ENCODE measurements around the gene NTRK3.

Gene NTRK3

GRCh38 chr15:88133795-88134194 is 122.7 kb downstream of the NTRK3 start:
- no peaks in the 10 kb centered on the region for H3K79me2 ChIP-seq (ENCODE audit: control insufficient read depth, low read length)
- no peaks in the 10 kb centered on the region for H3K9me2 ChIP-seq (replicated peaks; ENCODE audit: control insufficient read depth, low read length)
- no peaks in the 10 kb centered on the region for H3K9me3 ChIP-seq (ENCODE audit: control insufficient read depth, insufficient read depth, low read length)
- H3F3A ChIP-seq (ENCODE audit: control insufficient read depth, insufficient read depth) = no peaks in the 10 kb centered on the region
- no peaks in the 10 kb centered on the region for H3K36me3 ChIP-seq (ENCODE audit: control insufficient read depth, low read length)
- H3K4me2 ChIP-seq (ENCODE audit: low read length) = no peak overlapping the region
- no peak for TF ChIP-seq CTCF (IDR thresholded peaks at IDR 0.05; ENCODE audit: low read depth, low read length, poor library complexity, severe bottlenecking)
- no peak for TF ChIP-seq EZH2phosphoT487 (IDR thresholded peaks at IDR 0.05; ENCODE audit: borderline replicate concordance, low read length)
- no peaks in the 10 kb centered on the region for H3K27me3 ChIP-seq (ENCODE audit: control insufficient read depth, low read length)
- no peaks in the 10 kb centered on the region for H3K4me1 ChIP-seq (ENCODE audit: control insufficient read depth, low read length)
- H4K20me1 ChIP-seq (ENCODE audit: control insufficient read depth, insufficient read depth, low read depth, low read length) = no peaks in the 10 kb centered on the region
- no peak overlapping the region for H3K4me3 ChIP-seq (ENCODE audit: low read length)
- no peak overlapping the region for H3K27ac ChIP-seq (ENCODE audit: low read depth, low read length)

- H4K20me1 ChIP-seq (ENCODE audit: control insufficient read depth, insufficient read depth, low read depth, low read length) = no peaks in the 10 kb centered on the region
- H3K9me3 ChIP-seq (ENCODE audit: control insufficient read depth, insufficient read depth, low read length) = no peaks in the 10 kb centered on the region
- no peak overlapping the region for H3K4me3 ChIP-seq (ENCODE audit: low read length)
- H3K79me2 ChIP-seq (ENCODE audit: control insufficient read depth, low read length) = no peaks in the 10 kb centered on the region
- no peak overlapping the region for H3K27ac ChIP-seq (ENCODE audit: low read depth, low read length)
- H3K27me3 ChIP-seq (ENCODE audit: control insufficient read depth, low read length) = peaks cover 3% of the 10 kb centered on the region
- H3K4me1 ChIP-seq (ENCODE audit: control insufficient read depth, low read length) = no peaks in the 10 kb centered on the region
- no peak overlapping the region for H3K4me2 ChIP-seq (ENCODE audit: low read length)
- H3K36me3 ChIP-seq (ENCODE audit: control insufficient read depth, low read length) = no peaks in the 10 kb centered on the region
- TF ChIP-seq CTCF (IDR thresholded peaks at IDR 0.05; ENCODE audit: low read depth, low read length, poor library complexity, severe bottlenecking) (no peak), EZH2phosphoT487 (IDR thresholded peaks at IDR 0.05; ENCODE audit: borderline replicate concordance, low read length) (no peak)
- H3F3A ChIP-seq (ENCODE audit: control insufficient read depth, insufficient read depth) = no peaks in the 10 kb centered on the region
- no peaks in the 10 kb centered on the region for H3K9me2 ChIP-seq (replicated peaks; ENCODE audit: control insufficient read depth, low read length)
These were observed 124.0 kb downstream of the NTRK3 start for GRCh38 chr15:88132499-88132898.

GRCh38 chr15:88131937-88132336 is 124.6 kb downstream of the NTRK3 start:
- Histone ChIP-seq H3K79me2 (ENCODE audit: control insufficient read depth, low read length) (no peaks in the 10 kb centered on the region), H4K20me1 (ENCODE audit: control insufficient read depth, insufficient read depth, low read depth, low read length) (no peaks in the 10 kb centered on the region), H3K27ac (ENCODE audit: low read depth, low read length) (no peak overlapping the region), H3K4me1 (ENCODE audit: control insufficient read depth, low read length) (no peaks in the 10 kb centered on the region), H3K4me3 (ENCODE audit: low read length) (no peak overlapping the region), H3K9me2 (replicated peaks; ENCODE audit: control insufficient read depth, low read length) (no peaks in the 10 kb centered on the region), H3K4me2 (ENCODE audit: low read length) (no peak overlapping the region), H3K27me3 (ENCODE audit: control insufficient read depth, low read length) (peaks cover 5% of the 10 kb centered on the region), H3K36me3 (ENCODE audit: control insufficient read depth, low read length) (no peaks in the 10 kb centered on the region), H3K9me3 (ENCODE audit: control insufficient read depth, insufficient read depth, low read length) (no peaks in the 10 kb centered on the region), H3F3A (ENCODE audit: control insufficient read depth, insufficient read depth) (no peaks in the 10 kb centered on the region)
- no peak for TF ChIP-seq CTCF (IDR thresholded peaks at IDR 0.05; ENCODE audit: low read depth, low read length, poor library complexity, severe bottlenecking)
- no peak for TF ChIP-seq EZH2phosphoT487 (IDR thresholded peaks at IDR 0.05; ENCODE audit: borderline replicate concordance, low read length)

- no peaks in the 10 kb centered on the region for H3K36me3 ChIP-seq (ENCODE audit: control insufficient read depth, low read length)
- H3K4me1 ChIP-seq (ENCODE audit: control insufficient read depth, low read length) = no peaks in the 10 kb centered on the region
- H3K9me3 ChIP-seq (ENCODE audit: control insufficient read depth, insufficient read depth, low read length) = no peaks in the 10 kb centered on the region
- no peak overlapping the region for H3K4me2 ChIP-seq (ENCODE audit: low read length)
- H3F3A ChIP-seq (ENCODE audit: control insufficient read depth, insufficient read depth) = no peaks in the 10 kb centered on the region
- no peak overlapping the region for H3K4me3 ChIP-seq (ENCODE audit: low read length)
- peaks cover 5% of the 10 kb centered on the region for H3K27me3 ChIP-seq (ENCODE audit: control insufficient read depth, low read length)
- H3K27ac ChIP-seq (ENCODE audit: low read depth, low read length) = no peak overlapping the region
- no peaks in the 10 kb centered on the region for H3K9me2 ChIP-seq (replicated peaks; ENCODE audit: control insufficient read depth, low read length)
- no peaks in the 10 kb centered on the region for H3K79me2 ChIP-seq (ENCODE audit: control insufficient read depth, low read length)
- no peak for TF ChIP-seq EZH2phosphoT487 (IDR thresholded peaks at IDR 0.05; ENCODE audit: borderline replicate concordance, low read length)
- TF ChIP-seq CTCF (IDR thresholded peaks at IDR 0.05; ENCODE audit: low read depth, low read length, poor library complexity, severe bottlenecking) = no peak
- no peaks in the 10 kb centered on the region for H4K20me1 ChIP-seq (ENCODE audit: control insufficient read depth, insufficient read depth, low read depth, low read length)
These were observed 129.1 kb downstream of the NTRK3 start for GRCh38 chr15:88127432-88127790.
